IMR-90 (cell line): Measurements from ENCODE around the gene IFNA1.

Experiments
- BHLHE40 ChIP-seq: fragments of 150-350 bp; IDR thresholded peaks from 2 replicates; pipeline ENCODE4 v1.6.1; 2016; ENCODE audit warnings: mild to moderate bottlenecking, low read depth, low read length
- CEBPB ChIP-seq: IDR thresholded peaks from 2 replicates; pipeline ENCODE4 v1.6.1; 2012; ENCODE audit warnings: low read depth, low read length, improper control_type of control experiment
- CTCF ChIP-seq: conservative IDR thresholded peaks from 2 replicates; pipeline ENCODE4 v1.5.1; 2012; ENCODE audit warnings: mild to moderate bottlenecking, low read depth, low read length, improper control_type of control experiment
- POLR2A ChIP-seq: IDR thresholded peaks from 2 replicates; pipeline ENCODE4 v1.6.1; 2012; ENCODE audit warnings: mild to moderate bottlenecking, low read depth, low read length
- RAD21 ChIP-seq: IDR thresholded peaks from 2 replicates; pipeline ENCODE4 v1.6.1; 2012; ENCODE audit warnings: low read length, improper control_type of control experiment
- RFX5 ChIP-seq: IDR thresholded peaks from 2 replicates; pipeline ENCODE4 v1.8.0; 2012; ENCODE audit warnings: low read depth, mild to moderate bottlenecking, low read length, moderate library complexity
- TF ChIP-seq, protein P1 (sequence below): fragments of 150-350 bp; IDR thresholded peaks from 2 replicates; pipeline ENCODE4 v1.6.1; 2016; ENCODE audit warnings: low read depth, mild to moderate bottlenecking, low read length, moderate library complexity, borderline replicate concordance

- TF ChIP-seq CTCF (0 out of 2 replicates have a peak, but pooled peaks have one; percentile 16), POLR2A (no peak), RAD21 (no peak), BHLHE40 (no peak), RFX5 (no peak), CEBPB (no peak)
- TF ChIP-seq, protein P1, sequence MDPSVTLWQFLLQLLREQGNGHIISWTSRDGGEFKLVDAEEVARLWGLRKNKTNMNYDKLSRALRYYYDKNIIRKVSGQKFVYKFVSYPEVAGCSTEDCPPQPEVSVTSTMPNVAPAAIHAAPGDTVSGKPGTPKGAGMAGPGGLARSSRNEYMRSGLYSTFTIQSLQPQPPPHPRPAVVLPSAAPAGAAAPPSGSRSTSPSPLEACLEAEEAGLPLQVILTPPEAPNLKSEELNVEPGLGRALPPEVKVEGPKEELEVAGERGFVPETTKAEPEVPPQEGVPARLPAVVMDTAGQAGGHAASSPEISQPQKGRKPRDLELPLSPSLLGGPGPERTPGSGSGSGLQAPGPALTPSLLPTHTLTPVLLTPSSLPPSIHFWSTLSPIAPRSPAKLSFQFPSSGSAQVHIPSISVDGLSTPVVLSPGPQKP: no peak
Observed at GRCh38 chr9:21413624-21414023, 26.6 kb upstream of the IFNA1 start.
